GM19395 (cell line): Measurements from ENCODE around the gene TBC1D21.

Experiments used
- ATAC-seq: cut with Tn5 transposase; IDR thresholded peaks from one replicate; pipeline ENCODE4 v1.9.1; 2021; ENCODE audit warnings: mild to moderate bottlenecking, moderate library complexity; ENCODE audit not compliant: unreplicated experiment

TBC1D21 gene

GRCh38 chr15:73858062-73858461 lies 15.3 kb upstream of the TBC1D21 start:
- ATAC-seq = no peak

- no peak for ATAC-seq
Measured at GRCh38 chr15:73862276-73862675, 11.1 kb upstream of the TBC1D21 start.

GRCh38 chr15:73865379-73865778 lies 8.0 kb upstream of the TBC1D21 start:
- ATAC-seq = no peak

GRCh38 chr15:73865904-73866303 lies 7.5 kb upstream of the TBC1D21 start:
- ATAC-seq = no peak

GRCh38 chr15:73866481-73866880 lies 6.9 kb upstream of the TBC1D21 start:
- ATAC-seq = no peak

GRCh38 chr15:73866881-73867410 lies 6.4 kb upstream of the TBC1D21 start:
- no peak for ATAC-seq

- no peak for ATAC-seq
Measured at GRCh38 chr15:73867426-73867825, 5.9 kb upstream of the TBC1D21 start.

GRCh38 chr15:73867956-73868355 lies 5.4 kb upstream of the TBC1D21 start:
- no peak for ATAC-seq

GRCh38 chr15:73869216-73869995 lies 4.0 kb upstream of the TBC1D21 start:
- ATAC-seq = no peak

GRCh38 chr15:73870700-73871408 lies 2.5 kb upstream of the TBC1D21 start:
- no peak for ATAC-seq

GRCh38 chr15:73872346-73872745 lies 1.0 kb upstream of the TBC1D21 start:
- no peak for ATAC-seq

GRCh38 chr15:73873889-73874511 lies 636 bp downstream of the TBC1D21 start:
- no peak for ATAC-seq

GRCh38 chr15:73879426-73879825 lies 6.1 kb downstream of the TBC1D21 start:
- no peak for ATAC-seq

- no peak for ATAC-seq
Measured at GRCh38 chr15:73881579-73882320, 8.4 kb downstream of the TBC1D21 start.

- ATAC-seq = no peak
Measured at GRCh38 chr15:73882761-73883419, 9.5 kb downstream of the TBC1D21 start.

GRCh38 chr15:73884159-73884558 lies 10.8 kb downstream of the TBC1D21 start:
- ATAC-seq = no peak

GRCh38 chr15:73885954-73886700 lies 12.8 kb downstream of the TBC1D21 start:
- ATAC-seq = no peak

GRCh38 chr15:73886717-73887345 lies 13.5 kb downstream of the TBC1D21 start:
- no peak for ATAC-seq

- no peak for ATAC-seq
Measured at GRCh38 chr15:73887481-73887880, 14.1 kb downstream of the TBC1D21 start.
